ENCODE measurements around the gene KRTAP10-12. TPM values are rescaled to one million over a fixed set of nuclear protein-coding genes. Genes with fewer than 3 reads are reported as not detected.

Gene KRTAP10-12
- total and polyA plus RNA-seq, 2 experiments from 2014 or later = not detected

- H3K9me3 ChIP-seq (ENCODE audit: low read depth) = no peaks in the 10 kb centered on the region
- H3K79me2 ChIP-seq = no peaks in the 10 kb centered on the region
- no peak for DNase-seq (ENCODE audit: low spot score)
- H3K4me3 ChIP-seq = no peak overlapping the region
- WGBS (ENCODE audit: low lambda C conversion rate, missing lambda C conversion rate) = 89% methylated on average over 10 of the region's 10 CpGs
- no peak for TF ChIP-seq EZH2 (IDR thresholded peaks at IDR 0.05; ENCODE audit: borderline replicate concordance)
- TF ChIP-seq, protein P1, sequence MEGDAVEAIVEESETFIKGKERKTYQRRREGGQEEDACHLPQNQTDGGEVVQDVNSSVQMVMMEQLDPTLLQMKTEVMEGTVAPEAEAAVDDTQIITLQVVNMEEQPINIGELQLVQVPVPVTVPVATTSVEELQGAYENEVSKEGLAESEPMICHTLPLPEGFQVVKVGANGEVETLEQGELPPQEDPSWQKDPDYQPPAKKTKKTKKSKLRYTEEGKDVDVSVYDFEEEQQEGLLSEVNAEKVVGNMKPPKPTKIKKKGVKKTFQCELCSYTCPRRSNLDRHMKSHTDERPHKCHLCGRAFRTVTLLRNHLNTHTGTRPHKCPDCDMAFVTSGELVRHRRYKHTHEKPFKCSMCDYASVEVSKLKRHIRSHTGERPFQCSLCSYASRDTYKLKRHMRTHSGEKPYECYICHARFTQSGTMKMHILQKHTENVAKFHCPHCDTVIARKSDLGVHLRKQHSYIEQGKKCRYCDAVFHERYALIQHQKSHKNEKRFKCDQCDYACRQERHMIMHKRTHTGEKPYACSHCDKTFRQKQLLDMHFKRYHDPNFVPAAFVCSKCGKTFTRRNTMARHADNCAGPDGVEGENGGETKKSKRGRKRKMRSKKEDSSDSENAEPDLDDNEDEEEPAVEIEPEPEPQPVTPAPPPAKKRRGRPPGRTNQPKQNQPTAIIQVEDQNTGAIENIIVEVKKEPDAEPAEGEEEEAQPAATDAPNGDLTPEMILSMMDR (IDR thresholded peaks at IDR 0.05; ENCODE audit: poor library complexity) = no peak
- TF ChIP-seq EZH2phosphoT487 (IDR thresholded peaks at IDR 0.05; ENCODE audit: low read depth, severe bottlenecking, unreplicated experiment) = no peak
- H3K27ac ChIP-seq = no peak overlapping the region
- H3K4me2 ChIP-seq = no peak overlapping the region
- no peak overlapping the region for H2AFZ ChIP-seq
- peaks cover 24% of the 10 kb centered on the region for H3K4me1 ChIP-seq (ENCODE audit: insufficient read depth)
- H3K36me3 ChIP-seq (replicated peaks; ENCODE audit: insufficient read depth, low read depth) = no peaks in the 10 kb centered on the region
- no peaks in the 10 kb centered on the region for H4K20me1 ChIP-seq (ENCODE audit: insufficient read depth, poor library complexity, severe bottlenecking)
- H3K9me2 ChIP-seq (replicated peaks; ENCODE audit: insufficient read depth) = no peaks in the 10 kb centered on the region
- H3K27me3 ChIP-seq = peaks cover 89% of the 10 kb centered on the region
These were observed 16.9 kb downstream of the KRTAP10-12 start for GRCh38 chr21:44713846-44714245.

DNA sequence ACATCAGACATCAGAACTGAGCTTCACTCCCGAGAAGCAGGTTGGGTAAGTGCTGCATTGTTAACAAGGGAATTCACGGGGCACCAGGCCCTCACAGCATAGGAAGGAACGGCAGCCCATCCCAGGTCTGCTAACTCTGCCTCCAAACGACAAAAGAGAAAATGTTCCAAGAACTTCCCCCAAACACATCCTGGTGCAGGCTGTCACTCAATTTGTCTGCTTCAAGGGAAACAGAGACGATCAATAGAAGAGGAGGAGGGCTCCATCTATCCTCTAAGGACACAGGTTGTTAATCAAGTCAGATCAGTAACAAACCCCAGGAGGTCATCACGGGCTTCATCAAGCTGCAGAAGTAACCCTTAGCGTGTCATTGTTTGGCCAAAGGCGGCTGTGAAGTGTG is 17.9 kb downstream of the KRTAP10-12 start:
- no peak for DNase-seq (ENCODE audit: low spot score)
- no peak overlapping the region for H2AFZ ChIP-seq
- TF ChIP-seq EZH2phosphoT487 (IDR thresholded peaks at IDR 0.05; ENCODE audit: low read depth, severe bottlenecking, unreplicated experiment) = no peak
- TF ChIP-seq EZH2 (IDR thresholded peaks at IDR 0.05; ENCODE audit: borderline replicate concordance) = no peak
- TF ChIP-seq, protein P1 (IDR thresholded peaks at IDR 0.05; ENCODE audit: poor library complexity) = no peak
- no peaks in the 10 kb centered on the region for H3K9me3 ChIP-seq (ENCODE audit: low read depth)
- no peak overlapping the region for H3K4me3 ChIP-seq
- H3K4me2 ChIP-seq = no peak overlapping the region
- H3K79me2 ChIP-seq = no peaks in the 10 kb centered on the region
- 13% methylated on average over 8 of the region's 8 CpGs for WGBS (ENCODE audit: low lambda C conversion rate, missing lambda C conversion rate)
- H3K9me2 ChIP-seq (replicated peaks; ENCODE audit: insufficient read depth) = no peaks in the 10 kb centered on the region
- H3K27me3 ChIP-seq = peaks cover 87% of the 10 kb centered on the region
- no peaks in the 10 kb centered on the region for H3K36me3 ChIP-seq (replicated peaks; ENCODE audit: insufficient read depth, low read depth)
- no peaks in the 10 kb centered on the region for H4K20me1 ChIP-seq (ENCODE audit: insufficient read depth, poor library complexity, severe bottlenecking)
- peaks cover 13% of the 10 kb centered on the region for H3K4me1 ChIP-seq (ENCODE audit: insufficient read depth)
- no peak overlapping the region for H3K27ac ChIP-seq

- DNase-seq (ENCODE audit: low spot score) = no peak
- peaks cover 4% of the 10 kb centered on the region for H3K4me1 ChIP-seq (ENCODE audit: insufficient read depth)
These were observed 20.0 kb downstream of the KRTAP10-12 start for GRCh38 chr21:44716984-44717383.

More at GRCh38 chr21:44716984-44717383, 20.0 kb downstream of the KRTAP10-12 start:
- H3K27me3 ChIP-seq = peaks cover 71% of the 10 kb centered on the region
- no peaks in the 10 kb centered on the region for H3K9me3 ChIP-seq (ENCODE audit: low read depth)
- no peak for TF ChIP-seq EZH2phosphoT487 (IDR thresholded peaks at IDR 0.05; ENCODE audit: low read depth, severe bottlenecking, unreplicated experiment)
- TF ChIP-seq EZH2 (IDR thresholded peaks at IDR 0.05; ENCODE audit: borderline replicate concordance) = no peak
- TF ChIP-seq, protein P1 (IDR thresholded peaks at IDR 0.05; ENCODE audit: poor library complexity) = no peak
- no peak overlapping the region for H3K27ac ChIP-seq
- H2AFZ ChIP-seq = no peak overlapping the region
- H3K9me2 ChIP-seq (replicated peaks; ENCODE audit: insufficient read depth) = no peaks in the 10 kb centered on the region
- no peak overlapping the region for H3K4me3 ChIP-seq
- no peaks in the 10 kb centered on the region for H4K20me1 ChIP-seq (ENCODE audit: insufficient read depth, poor library complexity, severe bottlenecking)
- no peaks in the 10 kb centered on the region for H3K79me2 ChIP-seq
- H3K4me2 ChIP-seq = no peak overlapping the region
- no peaks in the 10 kb centered on the region for H3K36me3 ChIP-seq (replicated peaks; ENCODE audit: insufficient read depth, low read depth)
